HG03064 (cell line): ENCODE results near the gene SRRD.

Experiments
- ATAC-seq: cut with Tn5 transposase; IDR thresholded peaks from one replicate; pipeline ENCODE4 v1.9.1; 2021; ENCODE audit warnings: low read depth; ENCODE audit not compliant: unreplicated experiment

Gene SRRD

GRCh38 chr22:26481112-26481693, 2.5 kb upstream of the SRRD start:
- ATAC-seq: no peak

- no peak for ATAC-seq
Observed at GRCh38 chr22:26481694-26482093, 2.0 kb upstream of the SRRD start.

- ATAC-seq: no peak
Observed at GRCh38 chr22:26482161-26482560, 1.5 kb upstream of the SRRD start.

- ATAC-seq: no peak
Observed at GRCh38 chr22:26483043-26483438, 636 bp upstream of the SRRD start.

- ATAC-seq: no peak
Observed at GRCh38 chr22:26484360-26484706, 656 bp downstream of the SRRD start.

GRCh38 chr22:26485013-26485412, 1.3 kb downstream of the SRRD start:
- ATAC-seq: no peak

GRCh38 chr22:26485806-26486390, 2.2 kb downstream of the SRRD start:
- no peak for ATAC-seq

- ATAC-seq: no peak
Observed at GRCh38 chr22:26486394-26486793, 2.7 kb downstream of the SRRD start.

GRCh38 chr22:26487996-26488395, 4.3 kb downstream of the SRRD start:
- ATAC-seq: no peak

GRCh38 chr22:26489447-26490036, 5.9 kb downstream of the SRRD start:
- ATAC-seq: no peak

GRCh38 chr22:26492220-26492619, 8.5 kb downstream of the SRRD start:
- no peak for ATAC-seq

- no peak for ATAC-seq
Observed at GRCh38 chr22:26494506-26494905, 10.8 kb downstream of the SRRD start.

GRCh38 chr22:26496456-26496855, 12.8 kb downstream of the SRRD start:
- ATAC-seq: no peak

- no peak for ATAC-seq
Observed at GRCh38 chr22:26499188-26499703, 15.6 kb downstream of the SRRD start.

GRCh38 chr22:26501996-26502395, 18.3 kb downstream of the SRRD start:
- ATAC-seq: no peak

- ATAC-seq: no peak
Observed at GRCh38 chr22:26502688-26503561, 19.2 kb downstream of the SRRD start.

- ATAC-seq: no peak
Observed at GRCh38 chr22:26503758-26504157, 20.1 kb downstream of the SRRD start.

GRCh38 chr22:26508148-26508547, 24.5 kb downstream of the SRRD start:
- no peak for ATAC-seq

GRCh38 chr22:26512149-26512793, 28.6 kb downstream of the SRRD start, which contains the start of gene TFIP11:
Gene TFIP11, minus strand, starts transcription at chr22:26512473. Its CDS starts 2,201 bp downstream, at chr22:26510272.
- peak; percentile 90 for ATAC-seq

GRCh38 chr22:26513838-26514237, 30.2 kb downstream of the SRRD start:
- no peak for ATAC-seq
